Stimulated activated CD4-positive, alpha-beta T cell treated with anti-CD3 and anti-CD28 coated beads, Interleukin-1b, Interleukin-23, amount 100 ng/mL, for 24 hours (primary cell): Measurements from ENCODE around the gene SEMG2.

Source experiments
- DNase-seq, 4 experiments: peaks; one replicate each; pipeline ENCODE4 v3.0.0-alpha.2; 2020; ENCODE audit warnings: low read depth in 4 of 4, low spot score in 1 of 4

Gene SEMG2

DNA sequence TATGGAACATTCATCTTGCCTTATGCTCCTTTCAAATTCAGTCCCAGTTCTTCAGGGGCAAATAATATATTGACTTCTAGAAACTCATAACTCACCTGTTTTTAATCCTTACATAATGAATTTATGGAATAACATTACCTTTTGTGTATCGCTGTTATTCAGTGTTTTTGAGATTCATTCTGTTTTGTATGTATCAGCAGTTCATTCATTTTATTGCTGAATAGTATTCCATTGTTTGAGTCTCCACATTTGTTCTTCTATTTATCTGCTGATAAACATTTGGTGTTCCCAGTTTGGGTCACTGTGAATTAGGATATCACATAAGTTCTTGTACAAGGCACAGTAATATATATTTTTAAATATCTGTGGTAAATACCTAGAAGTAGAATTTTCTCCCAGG lies 5.1 kb downstream of the SEMG2 start:
- DNase-seq = no peak

DNA sequence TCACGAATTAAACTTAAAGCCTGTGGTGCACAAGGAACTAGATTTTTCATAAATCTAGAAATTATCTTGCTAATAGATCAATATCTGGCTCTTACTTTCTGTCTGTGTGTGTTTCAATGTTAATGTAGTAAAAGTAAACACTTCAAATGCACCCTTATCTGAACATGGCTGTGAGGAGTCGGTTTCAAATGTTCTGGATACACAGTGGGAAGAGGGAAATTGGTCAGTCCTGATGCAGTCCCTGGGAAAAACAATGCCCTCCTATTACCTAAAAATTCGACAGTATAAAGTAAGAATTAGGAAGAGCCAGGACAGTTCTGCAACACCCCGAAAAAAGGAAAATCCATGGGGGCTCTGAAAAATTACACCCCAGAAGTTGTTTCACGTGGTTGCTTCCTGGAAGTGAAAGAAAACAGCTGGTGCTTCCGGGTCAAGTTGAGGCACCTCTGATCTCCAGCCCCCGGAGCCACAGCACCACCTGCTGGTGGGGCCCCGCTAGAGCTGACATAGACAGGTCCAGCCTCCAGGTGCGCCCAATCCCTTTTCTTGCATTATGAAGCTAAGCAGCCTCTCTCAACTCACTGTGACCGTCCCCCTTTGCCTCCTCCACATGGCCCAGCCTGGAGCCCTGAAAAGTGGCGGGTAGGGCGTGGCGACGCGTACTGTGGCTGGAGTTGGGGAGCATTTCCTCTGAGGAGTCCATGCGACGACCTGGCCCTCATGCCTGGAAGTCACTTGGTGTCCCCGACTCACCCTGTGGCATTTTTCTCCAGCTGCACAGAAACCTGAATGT lies 8.3 kb downstream of the SEMG2 start:
- DNase-seq = peak; percentile 7 to 47 (median 18)

- DNase-seq = no peak
These were observed 9.5 kb downstream of the SEMG2 start for GRCh38 chr20:45230631-45231030.

DNA sequence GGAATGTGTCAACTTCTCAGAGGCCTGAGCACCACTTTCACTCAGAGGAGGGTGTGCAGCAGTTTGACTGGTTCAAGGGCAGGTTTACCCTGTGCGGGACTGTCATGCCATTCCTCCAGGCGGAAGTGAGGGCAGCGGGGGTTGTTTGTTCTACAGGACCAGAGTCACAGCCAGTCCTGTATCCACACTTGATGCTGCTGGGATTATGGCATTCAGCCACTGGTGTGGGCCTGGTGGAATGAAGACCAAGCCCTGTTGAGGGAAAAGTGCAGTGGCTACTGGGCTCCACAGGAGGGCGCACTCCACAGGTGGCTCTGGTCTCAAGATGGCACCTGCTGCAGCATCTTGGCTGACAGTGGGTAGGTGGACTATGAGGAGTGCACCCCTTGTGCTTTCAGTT lies 14.8 kb downstream of the SEMG2 start:
- DNase-seq = no peak

- no peak for DNase-seq
These were observed 17.0 kb downstream of the SEMG2 start for GRCh38 chr20:45238139-45238538.

GRCh38 chr20:45246109-45246508 lies 24.9 kb downstream of the SEMG2 start:
- DNase-seq = no peak

GRCh38 chr20:45247865-45248264 lies 26.7 kb downstream of the SEMG2 start:
- no peak for DNase-seq

DNA sequence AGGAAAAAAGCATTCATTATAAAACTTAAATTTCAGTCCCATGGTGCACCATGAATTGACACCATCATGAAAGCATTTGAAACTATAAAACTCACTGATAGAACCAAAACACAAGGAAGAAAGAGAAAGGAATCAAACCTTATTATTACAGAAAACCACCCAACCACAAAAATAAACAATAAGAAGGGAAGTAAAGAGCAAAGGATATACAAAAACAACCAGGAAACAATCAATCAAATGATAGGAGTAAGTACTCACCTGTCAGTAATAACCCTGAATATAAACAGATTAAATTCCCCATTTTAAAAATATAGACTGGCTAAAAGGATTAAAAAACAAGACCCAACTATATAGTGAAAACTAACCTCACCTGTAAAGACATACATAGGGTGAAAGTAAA lies 27.4 kb downstream of the SEMG2 start:
- DNase-seq = no peak

- DNase-seq = no peak
These were observed 30.8 kb downstream of the SEMG2 start for GRCh38 chr20:45251884-45252560.

DNA sequence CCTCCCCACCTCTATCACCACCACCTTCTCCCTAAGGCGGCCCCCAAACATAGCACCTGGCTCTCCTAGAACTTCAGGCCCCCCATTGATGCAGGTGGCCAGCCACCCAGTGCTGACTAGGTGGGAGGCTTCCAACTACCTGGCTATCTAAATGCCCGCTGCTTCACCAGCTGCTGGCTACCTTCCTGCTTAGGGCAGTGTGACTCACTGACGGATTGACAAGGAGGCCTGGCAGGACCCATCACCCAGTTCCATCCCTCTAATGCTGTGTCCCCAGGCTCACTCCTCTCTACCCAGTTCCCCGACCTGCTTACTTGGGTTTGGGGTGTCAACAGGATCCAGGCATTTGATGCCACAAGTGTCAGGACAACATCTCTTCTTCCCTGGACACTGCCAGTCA lies 32.1 kb downstream of the SEMG2 start:
- DNase-seq = no peak

DNA sequence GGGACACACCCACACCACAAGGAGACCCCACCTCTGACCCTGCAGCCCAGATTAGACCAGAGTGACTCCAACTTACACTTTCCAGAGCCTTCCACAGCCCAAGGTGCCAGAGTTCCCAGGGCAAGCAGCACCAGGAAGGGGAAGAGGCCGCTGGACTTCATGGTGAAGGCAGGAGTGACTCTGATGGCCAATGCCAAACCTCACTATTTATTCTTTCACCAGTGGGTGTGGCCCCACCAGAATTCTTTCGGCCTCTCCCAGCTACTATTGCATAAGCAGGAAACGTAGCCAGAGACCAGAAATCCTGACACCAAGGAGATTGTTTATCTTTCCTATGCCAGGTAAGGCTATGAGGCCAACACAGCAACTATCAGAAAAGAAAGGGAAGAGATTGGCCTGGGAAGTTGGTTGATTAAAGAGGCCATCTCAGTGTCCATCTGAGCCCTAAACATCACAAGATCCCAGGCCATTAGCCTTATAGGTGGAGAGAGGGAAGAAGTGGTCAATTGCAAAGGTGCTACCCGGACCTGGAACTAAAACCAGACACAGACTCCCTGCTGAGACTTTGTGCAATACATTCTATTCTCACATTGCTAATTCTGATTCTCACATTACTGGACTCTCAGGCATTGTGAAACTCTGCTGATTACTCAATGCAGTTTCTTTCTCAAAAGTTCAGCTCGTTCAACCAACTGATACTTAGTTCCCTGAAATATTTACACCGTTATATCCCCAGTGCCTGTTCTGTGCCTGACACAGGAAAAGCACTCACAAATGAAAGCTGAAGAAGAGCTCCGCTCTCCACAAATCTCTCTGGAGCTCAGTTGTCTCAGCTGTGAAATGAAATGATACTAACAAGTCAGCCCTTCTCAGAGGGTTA lies 33.5 kb downstream of the SEMG2 start, which contains the start of gene SLPI:
Gene SLPI (minus strand): TSS at position 182 of the 880 bp plus-strand sequence. CDS start 21 bp downstream, at position 161.
- DNase-seq = no peak

- DNase-seq = no peak
These were observed 36.0 kb downstream of the SEMG2 start for GRCh38 chr20:45257161-45257560.

GRCh38 chr20:45257711-45258110 lies 36.5 kb downstream of the SEMG2 start:
- no peak for DNase-seq

DNA sequence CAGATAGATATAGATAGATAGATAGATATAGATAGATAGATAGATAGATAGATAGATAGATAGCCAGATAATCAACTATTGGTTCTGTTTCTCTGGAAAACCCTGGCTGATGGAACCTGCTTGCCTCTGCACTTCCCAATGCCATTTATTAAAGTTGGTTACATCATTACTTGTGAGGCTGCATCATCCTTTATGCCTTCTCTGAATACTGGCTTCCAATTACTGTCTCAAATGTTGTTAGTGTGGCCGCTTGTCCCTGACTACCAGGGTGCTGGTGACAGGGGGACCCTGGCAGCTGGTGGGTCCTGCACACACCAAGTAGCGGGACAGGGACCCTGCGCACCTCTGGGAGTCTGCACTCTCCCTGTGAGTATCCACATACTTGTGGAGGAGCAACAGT lies 37.1 kb downstream of the SEMG2 start:
- DNase-seq = no peak

- DNase-seq = no peak
These were observed 37.5 kb downstream of the SEMG2 start for GRCh38 chr20:45258664-45259063.

DNA sequence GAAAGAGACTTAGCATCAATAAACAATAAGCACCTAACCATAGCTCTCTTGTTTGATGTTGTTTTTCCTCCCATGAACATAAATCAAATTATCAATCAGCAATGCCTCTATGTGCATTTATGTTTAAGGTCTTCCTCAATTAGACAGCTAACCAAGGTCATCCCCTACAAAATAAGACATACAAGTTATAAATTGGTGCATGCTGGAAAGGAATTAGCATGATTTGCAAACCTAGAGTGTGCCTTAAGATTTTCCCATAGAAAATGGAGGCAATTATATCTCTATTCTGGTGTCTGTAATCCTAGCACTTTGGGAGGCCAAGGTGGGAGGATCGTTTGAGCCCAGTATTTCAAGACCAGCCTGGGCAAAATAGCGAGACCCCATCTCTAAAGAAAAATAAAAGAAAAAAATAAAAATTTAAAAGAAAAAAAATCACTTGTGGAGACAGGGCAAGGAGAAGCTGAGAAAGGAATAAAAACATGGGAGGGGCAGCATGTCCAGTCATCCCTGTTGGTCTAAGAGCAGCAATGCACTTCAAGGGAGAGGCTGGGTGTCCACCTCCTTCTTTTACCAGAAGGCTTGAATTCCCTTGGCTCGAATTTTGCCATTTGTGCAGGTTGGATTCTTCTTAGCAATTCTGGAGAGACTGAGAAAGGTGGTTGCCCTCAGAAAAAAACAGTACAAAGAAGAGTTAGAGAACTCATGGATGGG lies 42.5 kb downstream of the SEMG2 start:
- no peak for DNase-seq

DNA sequence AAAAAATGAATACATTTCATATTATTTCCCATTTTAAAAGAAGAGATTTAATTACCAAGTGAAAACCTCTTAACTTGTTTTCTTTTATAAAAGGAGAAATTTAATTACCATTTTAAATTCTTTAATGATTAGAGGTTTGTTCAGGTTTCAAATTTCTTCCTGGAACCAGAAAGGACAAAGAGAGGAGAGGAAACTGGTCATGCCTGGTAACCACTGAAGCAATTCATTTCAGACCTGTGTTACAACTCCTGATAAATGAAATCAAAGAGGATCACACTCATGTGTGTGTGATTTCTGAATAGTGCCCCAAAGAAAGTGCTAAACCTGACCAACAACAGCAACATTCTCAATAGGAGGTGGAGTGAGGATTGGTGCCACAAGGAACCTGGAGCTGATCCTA lies 45.8 kb downstream of the SEMG2 start:
- no peak for DNase-seq

DNA sequence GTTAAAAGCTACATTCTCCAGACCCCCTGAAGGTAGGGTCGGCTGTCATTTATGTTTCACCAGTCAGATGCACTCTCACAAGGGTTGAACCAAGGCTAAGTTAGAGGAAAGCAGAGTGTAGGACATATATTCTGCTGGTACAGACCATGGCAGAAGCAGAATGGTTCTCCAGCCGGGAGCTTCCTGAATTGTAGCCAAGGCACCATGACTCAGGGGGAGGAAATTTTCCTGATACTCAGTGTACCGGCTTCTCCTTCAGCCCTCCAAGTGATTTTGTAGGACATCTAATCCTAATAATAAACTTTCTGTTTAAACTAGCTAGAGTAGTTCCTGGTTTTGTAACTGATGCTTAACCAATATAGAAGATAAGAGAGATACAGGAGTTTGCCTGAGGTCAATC lies 47.4 kb downstream of the SEMG2 start:
- DNase-seq = no peak

DNA sequence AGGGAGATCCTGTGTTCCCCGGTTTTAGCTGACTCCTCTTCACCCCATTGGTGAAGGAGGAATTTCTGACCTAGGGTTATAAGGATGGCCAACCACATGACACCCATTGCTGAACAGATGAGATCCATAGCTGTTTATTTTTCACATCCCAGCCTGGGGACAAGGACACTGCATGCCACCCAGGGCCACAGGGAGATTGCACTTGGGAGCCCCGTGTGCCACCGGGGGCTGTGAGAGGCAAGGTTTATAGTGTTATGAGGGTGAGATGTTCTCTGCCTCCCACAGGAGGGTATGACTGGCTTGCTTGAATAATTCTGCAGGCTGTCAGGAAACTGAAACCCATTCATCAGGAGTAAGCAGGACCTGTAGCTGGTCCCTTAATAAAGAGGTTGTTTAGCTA lies 47.9 kb downstream of the SEMG2 start:
- DNase-seq = no peak

DNA sequence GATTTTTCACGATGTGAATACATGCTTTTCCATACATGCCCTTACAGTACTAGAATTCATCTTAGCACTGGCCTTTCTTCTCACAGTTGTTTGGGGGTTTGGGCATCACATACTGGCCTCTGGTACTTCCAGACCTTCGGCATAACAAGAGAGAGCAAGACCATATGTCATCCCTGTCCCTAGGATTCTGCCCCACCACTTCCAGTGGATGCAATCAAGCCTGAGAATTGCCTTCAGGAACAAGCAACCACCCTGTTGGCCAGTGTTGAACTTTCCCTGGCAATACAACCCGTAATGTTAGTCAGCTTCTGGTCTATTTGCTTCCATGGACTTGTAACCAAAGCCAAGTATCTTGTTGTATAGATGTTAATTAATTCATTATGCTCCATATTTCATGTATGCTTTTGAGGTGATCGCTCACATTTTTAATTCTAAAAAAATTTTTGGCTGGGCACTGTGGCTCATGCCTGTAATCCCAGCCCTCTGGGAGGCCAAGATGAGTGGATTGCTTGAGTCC lies 48.6 kb downstream of the SEMG2 start:
- DNase-seq = no peak
